ENCODE results near the gene AP5B1. TPM values are rescaled to one million over a fixed set of nuclear protein-coding genes. Genes with fewer than 3 reads are reported as not detected.

Gene AP5B1
- polyA plus RNA-seq, 1 experiment, result 2.6 TPM

GRCh38 chr11:65802841-65803240 lies 22.1 kb upstream of the AP5B1 start:
- CTCF ChIA-PET, result interaction anchor here (1.6 kb wide), 1 partner anchor 9 kb away, joined by 5 read pairs; no protein-coding TSS in a partner anchor
- no peak for DNase-seq (ENCODE audit: low read depth, low spot score)
- Histone ChIP-seq H3K27me3 (ENCODE audit: control insufficient read depth, insufficient read depth, low read length) (peaks cover 42% of the 10 kb centered on the region), H3K4me3 (ENCODE audit: low read depth, low read length) (no peak overlapping the region), H3K27ac (ENCODE audit: low read depth, low read length) (no peak overlapping the region), H3K9me3 (ENCODE audit: control insufficient read depth, insufficient read depth, low read length) (no peaks in the 10 kb centered on the region)
- POLR2A ChIA-PET, result no interaction called here
- no peak for TF ChIP-seq CTCF (IDR thresholded peaks at IDR 0.05; ENCODE audit: low read depth, low read length)

GRCh38 chr11:65801153-65801987 lies 20.6 kb upstream of the AP5B1 start:
- ChIA-PET CTCF (no interaction called here), POLR2A (no interaction called here)
- DNase-seq (ENCODE audit: low read depth, low spot score), result no peak
- H3K27ac ChIP-seq (ENCODE audit: low read depth, low read length), result no peak overlapping the region
- no peak for TF ChIP-seq CTCF (IDR thresholded peaks at IDR 0.05; ENCODE audit: low read depth, low read length)
- H3K4me3 ChIP-seq (ENCODE audit: low read depth, low read length), result no peak overlapping the region
- H3K27me3 ChIP-seq (ENCODE audit: control insufficient read depth, insufficient read depth, low read length), result peaks cover 50% of the 10 kb centered on the region
- no peaks in the 10 kb centered on the region for H3K9me3 ChIP-seq (ENCODE audit: control insufficient read depth, insufficient read depth, low read length)

- TF ChIP-seq CTCF (IDR thresholded peaks at IDR 0.05; ENCODE audit: low read depth, low read length), result no peak
- H3K9me3 ChIP-seq (ENCODE audit: control insufficient read depth, insufficient read depth, low read length), result no peaks in the 10 kb centered on the region
- CTCF ChIA-PET, result no interaction called here
- H3K4me3 ChIP-seq (ENCODE audit: low read depth, low read length), result no peak overlapping the region
- POLR2A ChIA-PET, result no interaction called here
- no peak overlapping the region for H3K27ac ChIP-seq (ENCODE audit: low read depth, low read length)
- DNase-seq (ENCODE audit: low read depth, low spot score), result no peak
- H3K27me3 ChIP-seq (ENCODE audit: control insufficient read depth, insufficient read depth, low read length), result peaks cover 59% of the 10 kb centered on the region
These were observed 18.1 kb upstream of the AP5B1 start for GRCh38 chr11:65798882-65799281.

GRCh38 chr11:65797711-65798110 lies 16.9 kb upstream of the AP5B1 start:
- no peak overlapping the region for H3K4me3 ChIP-seq (ENCODE audit: low read depth, low read length)
- TF ChIP-seq CTCF (IDR thresholded peaks at IDR 0.05; ENCODE audit: low read depth, low read length), result no peak
- no peak overlapping the region for H3K27ac ChIP-seq (ENCODE audit: low read depth, low read length)
- peaks cover 57% of the 10 kb centered on the region for H3K27me3 ChIP-seq (ENCODE audit: control insufficient read depth, insufficient read depth, low read length)
- POLR2A ChIA-PET, result no interaction called here
- CTCF ChIA-PET, result no interaction called here
- no peaks in the 10 kb centered on the region for H3K9me3 ChIP-seq (ENCODE audit: control insufficient read depth, insufficient read depth, low read length)
- no peak for DNase-seq (ENCODE audit: low read depth, low spot score)

- no peak for DNase-seq (ENCODE audit: low read depth, low spot score)
- ChIA-PET POLR2A (no interaction called here), CTCF (interaction anchor here (0.7 to 0.9 kb wide), 2 partner anchors 17 to 28 kb away, joined by 3 to 5 read pairs; partner anchors contain the start of gene AP5B1)
- no peak for TF ChIP-seq CTCF (IDR thresholded peaks at IDR 0.05; ENCODE audit: low read depth, low read length)
- H3K27me3 ChIP-seq (ENCODE audit: control insufficient read depth, insufficient read depth, low read length), result peaks cover 58% of the 10 kb centered on the region
- H3K9me3 ChIP-seq (ENCODE audit: control insufficient read depth, insufficient read depth, low read length), result no peaks in the 10 kb centered on the region
- H3K4me3 ChIP-seq (ENCODE audit: low read depth, low read length), result no peak overlapping the region
- no peak overlapping the region for H3K27ac ChIP-seq (ENCODE audit: low read depth, low read length)
These were observed 16.2 kb upstream of the AP5B1 start for GRCh38 chr11:65796726-65797601.

All from AG04450 (cell line).